ENCODE data around the gene NKRF.
"Not testable (repeated sequence)": the region's sequence is repeated elsewhere in the genome, so short reads cannot be mapped to it uniquely, and the experiment has no call there.

The NKRF gene

GRCh38 chrX:119640731-119641170 lies 34.5 kb upstream of the NKRF start:
- no CpG with 5 or more reads among the region's 5 CpGs for WGBS, 2 donors (ENCODE audit: extremely low coverage in 2 of 2, insufficient read length in 2 of 2, insufficient replicate concordance in 1 of 2)
- H3K4ac ChIP-seq (ENCODE audit: low read length), result no peak overlapping the region
- no peaks in the 10 kb centered on the region for H3K79me1 ChIP-seq (ENCODE audit: low read depth, low read length)
- no peak overlapping the region for H4K91ac ChIP-seq (ENCODE audit: low read depth, low read length, poor library complexity)
- no peak overlapping the region for H3K27ac ChIP-seq (replicated peaks; ENCODE audit: low read length)
- H3K9ac ChIP-seq (ENCODE audit: low read depth, low read length, poor library complexity), result no peak overlapping the region
- H4K8ac ChIP-seq (ENCODE audit: low read depth, low read length), result no peak overlapping the region
- H2AFZ ChIP-seq (ENCODE audit: low read length), result no peak overlapping the region
- H3K27me3 ChIP-seq (ENCODE audit: control insufficient read depth in 3 of 3, insufficient read depth in 3 of 3, low read depth in 1 of 3, low read length in 3 of 3), result no peaks in the 10 kb centered on the region
- no peak overlapping the region for H2BK5ac ChIP-seq (ENCODE audit: low read length)
- H2BK12ac ChIP-seq (ENCODE audit: low read length), result no peak overlapping the region
- H2AK5ac ChIP-seq (ENCODE audit: low read depth, low read length), result no peak overlapping the region
- peaks cover 0 to 8% of the 10 kb centered on the region in 2 donors for H3K36me3 ChIP-seq (replicated peaks in 1 of 2; ENCODE audit: control insufficient read depth in 2 of 2, insufficient read depth in 2 of 2, low read length in 2 of 2)
- no peak overlapping the region for H3K4me2 ChIP-seq (ENCODE audit: insufficient read depth, low read length, poor library complexity, severe bottlenecking)
- DNase-seq (ENCODE audit: low spot score), result no peak
- H2BK120ac ChIP-seq (ENCODE audit: low read depth, low read length), result no peak overlapping the region
- H3K4me3 ChIP-seq (ENCODE audit: low read length in 2 of 2), result no peak overlapping the region
- H3K18ac ChIP-seq (ENCODE audit: low read length), result no peak overlapping the region
- no peak overlapping the region for H2BK15ac ChIP-seq (ENCODE audit: low read length)
- no peak overlapping the region for H3K14ac ChIP-seq (ENCODE audit: low read length)
- H3K23ac ChIP-seq (ENCODE audit: low read depth, low read length, poor library complexity), result no peak overlapping the region
- no peaks in the 10 kb centered on the region for H3K4me1 ChIP-seq (ENCODE audit: control insufficient read depth in 2 of 2, insufficient read depth in 1 of 2, low read depth in 1 of 2, low read length in 2 of 2)
- H3K9me3 ChIP-seq (replicated peaks in 1 of 2; ENCODE audit: control insufficient read depth in 2 of 2, insufficient read depth in 1 of 2, low read depth in 1 of 2, low read length in 2 of 2), result no peaks in the 10 kb centered on the region

- Histone ChIP-seq H3K9ac (ENCODE audit: low read depth, low read length, poor library complexity) (no peak overlapping the region), H3K23ac (ENCODE audit: low read depth, low read length, poor library complexity) (no peak overlapping the region), H2AK5ac (ENCODE audit: low read depth, low read length) (no peak overlapping the region), H3K79me1 (ENCODE audit: low read depth, low read length) (no peaks in the 10 kb centered on the region), H4K8ac (ENCODE audit: low read depth, low read length) (no peak overlapping the region), H3K18ac (ENCODE audit: low read length) (no peak overlapping the region), H3K27me3 (ENCODE audit: control insufficient read depth in 3 of 3, insufficient read depth in 3 of 3, low read depth in 1 of 3, low read length in 3 of 3) (no peaks in the 10 kb centered on the region), H3K14ac (ENCODE audit: low read length) (no peak overlapping the region), H2BK15ac (ENCODE audit: low read length) (no peak overlapping the region), H3K4me3 (ENCODE audit: low read length in 2 of 2) (no peak overlapping the region), H2AFZ (ENCODE audit: low read length) (no peak overlapping the region), H3K36me3 (replicated peaks in 1 of 2; ENCODE audit: control insufficient read depth in 2 of 2, insufficient read depth in 2 of 2, low read length in 2 of 2) (peaks cover 0 to 13% of the 10 kb centered on the region in 2 donors), H2BK5ac (ENCODE audit: low read length) (no peak overlapping the region), H2BK120ac (ENCODE audit: low read depth, low read length) (no peak overlapping the region), H3K27ac (replicated peaks; ENCODE audit: low read length) (no peak overlapping the region), H4K91ac (ENCODE audit: low read depth, low read length, poor library complexity) (no peak overlapping the region), H3K9me3 (replicated peaks in 1 of 2; ENCODE audit: control insufficient read depth in 2 of 2, insufficient read depth in 1 of 2, low read depth in 1 of 2, low read length in 2 of 2) (no peaks in the 10 kb centered on the region), H2BK12ac (ENCODE audit: low read length) (no peak overlapping the region), H3K4me1 (ENCODE audit: control insufficient read depth in 2 of 2, insufficient read depth in 1 of 2, low read depth in 1 of 2, low read length in 2 of 2) (no peaks in the 10 kb centered on the region), H3K4me2 (ENCODE audit: insufficient read depth, low read length, poor library complexity, severe bottlenecking) (no peak overlapping the region), H3K4ac (ENCODE audit: low read length) (no peak overlapping the region)
- no peak for DNase-seq (ENCODE audit: low spot score)
- WGBS, 2 donors (ENCODE audit: extremely low coverage in 2 of 2, insufficient read length in 2 of 2, insufficient replicate concordance in 1 of 2), result no CpG with 5 or more reads among the region's 10 CpGs
These were observed 32.7 kb upstream of the NKRF start for GRCh38 chrX:119638725-119639471.

- not testable (repeated sequence) for H3K4me1 ChIP-seq (ENCODE audit: control insufficient read depth in 2 of 2, insufficient read depth in 1 of 2, low read depth in 1 of 2, low read length in 2 of 2); H2BK15ac ChIP-seq (ENCODE audit: low read length); H2AFZ ChIP-seq (ENCODE audit: low read length); H3K79me1 ChIP-seq (ENCODE audit: low read depth, low read length); H3K23ac ChIP-seq (ENCODE audit: low read depth, low read length, poor library complexity); H2BK12ac ChIP-seq (ENCODE audit: low read length); H3K18ac ChIP-seq (ENCODE audit: low read length); H2BK120ac ChIP-seq (ENCODE audit: low read depth, low read length); H4K8ac ChIP-seq (ENCODE audit: low read depth, low read length); H3K9ac ChIP-seq (ENCODE audit: low read depth, low read length, poor library complexity); H2BK5ac ChIP-seq (ENCODE audit: low read length); H3K4me3 ChIP-seq (ENCODE audit: low read length in 2 of 2); H2AK5ac ChIP-seq (ENCODE audit: low read depth, low read length); H4K91ac ChIP-seq (ENCODE audit: low read depth, low read length, poor library complexity); H3K27me3 ChIP-seq (ENCODE audit: control insufficient read depth in 3 of 3, insufficient read depth in 3 of 3, low read depth in 1 of 3, low read length in 3 of 3); H3K4ac ChIP-seq (ENCODE audit: low read length); H3K4me2 ChIP-seq (ENCODE audit: insufficient read depth, low read length, poor library complexity, severe bottlenecking); DNase-seq (ENCODE audit: low spot score); H3K14ac ChIP-seq (ENCODE audit: low read length); H3K9me3 ChIP-seq (replicated peaks in 1 of 2; ENCODE audit: control insufficient read depth in 2 of 2, insufficient read depth in 1 of 2, low read depth in 1 of 2, low read length in 2 of 2); H3K27ac ChIP-seq (replicated peaks; ENCODE audit: low read length)
- peaks cover 0 to 22% of the 10 kb centered on the region in 2 donors for H3K36me3 ChIP-seq (replicated peaks in 1 of 2; ENCODE audit: control insufficient read depth in 2 of 2, insufficient read depth in 2 of 2, low read length in 2 of 2)
- WGBS, 2 donors (ENCODE audit: extremely low coverage in 2 of 2, insufficient read length in 2 of 2, insufficient replicate concordance in 1 of 2), result no CpG with 5 or more reads among the region's 1 CpG
These were observed 31.2 kb upstream of the NKRF start for GRCh38 chrX:119637421-119637820.

GRCh38 chrX:119636419-119636818 lies 30.2 kb upstream of the NKRF start:
- H3K4ac ChIP-seq (ENCODE audit: low read length), result no peak overlapping the region
- H3K36me3 ChIP-seq (replicated peaks in 1 of 2; ENCODE audit: control insufficient read depth in 2 of 2, insufficient read depth in 2 of 2, low read length in 2 of 2), result peaks cover 0 to 22% of the 10 kb centered on the region in 2 donors
- H3K27me3 ChIP-seq (ENCODE audit: control insufficient read depth in 3 of 3, insufficient read depth in 3 of 3, low read depth in 1 of 3, low read length in 3 of 3), result no peaks in the 10 kb centered on the region
- no peak overlapping the region for H2BK120ac ChIP-seq (ENCODE audit: low read depth, low read length)
- H4K91ac ChIP-seq (ENCODE audit: low read depth, low read length, poor library complexity), result no peak overlapping the region
- WGBS, 2 donors (ENCODE audit: extremely low coverage in 2 of 2, insufficient read length in 2 of 2, insufficient replicate concordance in 1 of 2), result no CpG with 5 or more reads among the region's 8 CpGs
- H3K27ac ChIP-seq (replicated peaks; ENCODE audit: low read length), result no peak overlapping the region
- H3K23ac ChIP-seq (ENCODE audit: low read depth, low read length, poor library complexity), result no peak overlapping the region
- H2AK5ac ChIP-seq (ENCODE audit: low read depth, low read length), result no peak overlapping the region
- no peak overlapping the region for H3K18ac ChIP-seq (ENCODE audit: low read length)
- H3K14ac ChIP-seq (ENCODE audit: low read length), result no peak overlapping the region
- no peaks in the 10 kb centered on the region for H3K4me1 ChIP-seq (ENCODE audit: control insufficient read depth in 2 of 2, insufficient read depth in 1 of 2, low read depth in 1 of 2, low read length in 2 of 2)
- no peak overlapping the region for H3K4me2 ChIP-seq (ENCODE audit: insufficient read depth, low read length, poor library complexity, severe bottlenecking)
- DNase-seq (ENCODE audit: low spot score), result no peak
- H3K4me3 ChIP-seq (ENCODE audit: low read length in 2 of 2), result no peak overlapping the region
- no peak overlapping the region for H4K8ac ChIP-seq (ENCODE audit: low read depth, low read length)
- no peak overlapping the region for H2BK12ac ChIP-seq (ENCODE audit: low read length)
- H3K79me1 ChIP-seq (ENCODE audit: low read depth, low read length), result no peaks in the 10 kb centered on the region
- no peak overlapping the region for H2BK5ac ChIP-seq (ENCODE audit: low read length)
- no peak overlapping the region for H3K9ac ChIP-seq (ENCODE audit: low read depth, low read length, poor library complexity)
- H3K9me3 ChIP-seq (replicated peaks in 1 of 2; ENCODE audit: control insufficient read depth in 2 of 2, insufficient read depth in 1 of 2, low read depth in 1 of 2, low read length in 2 of 2), result no peaks in the 10 kb centered on the region
- H2BK15ac ChIP-seq (ENCODE audit: low read length), result no peak overlapping the region
- no peak overlapping the region for H2AFZ ChIP-seq (ENCODE audit: low read length)

Data from neuronal stem cell (in vitro differentiated cells).